Measurements from ENCODE around the gene PTPN23. TPM values are rescaled to one million over a fixed set of nuclear protein-coding genes. Genes with fewer than 3 reads are reported as not detected.
A peak's percentile ranks its signal among the peaks of the same experiment; 100 is the strongest.

The PTPN23 gene
- total and polyA plus RNA-seq, 4 donors: 20.4 to 52.3 (median 24.2) TPM

DNA sequence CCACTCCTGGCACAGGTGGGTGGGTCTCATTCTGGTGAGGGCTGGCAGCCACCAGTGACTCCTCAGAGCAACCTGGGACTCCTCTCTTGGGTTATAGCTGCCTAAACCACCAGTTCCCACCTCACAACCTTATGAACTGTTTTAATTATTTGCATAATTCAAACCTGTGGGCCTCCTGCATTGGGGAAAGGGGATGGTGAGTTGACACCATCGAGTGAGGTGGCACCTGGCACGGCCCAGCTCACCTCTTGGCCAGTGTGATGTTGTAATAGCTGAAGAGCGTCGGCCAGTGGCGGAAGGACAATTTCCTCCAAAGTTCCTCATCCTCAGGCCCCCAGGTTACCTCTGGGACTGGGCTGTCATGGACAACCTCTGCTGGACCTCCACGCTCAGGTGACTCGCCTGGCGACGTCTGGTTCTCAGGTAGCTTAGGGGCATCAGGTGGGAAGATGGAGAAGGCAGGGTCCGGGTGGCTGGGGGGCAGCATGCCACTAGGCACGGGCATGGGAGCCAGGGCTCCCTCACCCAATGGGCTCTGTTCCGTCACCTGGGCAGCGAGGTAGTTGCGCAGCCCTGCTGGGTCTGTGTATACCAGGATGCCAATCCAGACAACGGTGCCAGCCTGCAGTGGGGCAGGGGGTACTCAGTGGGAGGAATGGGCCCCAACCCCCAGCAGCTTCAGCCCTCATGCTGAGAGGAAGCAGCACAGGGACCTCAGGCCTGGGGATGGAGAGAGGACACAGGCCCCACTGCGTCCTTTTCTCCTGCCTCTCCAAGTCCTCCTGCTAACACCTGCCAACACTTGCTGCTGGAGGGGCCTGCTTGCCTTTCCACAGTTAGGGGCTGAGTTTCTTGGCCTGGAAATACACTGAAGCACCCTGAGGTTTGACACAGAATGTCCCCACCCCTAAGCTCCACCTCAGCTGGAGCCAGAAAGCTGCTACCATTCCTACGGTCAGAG lies 38.5 kb downstream of the PTPN23 start:
- DNase-seq: no peak
- no peaks in the 10 kb centered on the region for H3K9me3 ChIP-seq (ENCODE audit: control insufficient read depth in 4 of 4, insufficient read depth in 3 of 4, low read length in 3 of 4)
- 87 to 91% methylated on average over 17 of the region's 17 CpGs for WGBS, 2 donors
- no peaks in the 10 kb centered on the region for H3K27me3 ChIP-seq (ENCODE audit: control insufficient read depth in 3 of 3, insufficient read depth in 3 of 3, low read length in 2 of 3)
- H3K27ac ChIP-seq (ENCODE audit: low read depth in 1 of 2, low read length in 1 of 2): no peak overlapping the region
- no peak for ATAC-seq (ENCODE audit: insufficient read depth, low FRiP score)
- no peak overlapping the region for H3K9ac ChIP-seq (ENCODE audit: insufficient read depth in 1 of 2, low read length in 2 of 2)
- TF ChIP-seq, protein P1, sequence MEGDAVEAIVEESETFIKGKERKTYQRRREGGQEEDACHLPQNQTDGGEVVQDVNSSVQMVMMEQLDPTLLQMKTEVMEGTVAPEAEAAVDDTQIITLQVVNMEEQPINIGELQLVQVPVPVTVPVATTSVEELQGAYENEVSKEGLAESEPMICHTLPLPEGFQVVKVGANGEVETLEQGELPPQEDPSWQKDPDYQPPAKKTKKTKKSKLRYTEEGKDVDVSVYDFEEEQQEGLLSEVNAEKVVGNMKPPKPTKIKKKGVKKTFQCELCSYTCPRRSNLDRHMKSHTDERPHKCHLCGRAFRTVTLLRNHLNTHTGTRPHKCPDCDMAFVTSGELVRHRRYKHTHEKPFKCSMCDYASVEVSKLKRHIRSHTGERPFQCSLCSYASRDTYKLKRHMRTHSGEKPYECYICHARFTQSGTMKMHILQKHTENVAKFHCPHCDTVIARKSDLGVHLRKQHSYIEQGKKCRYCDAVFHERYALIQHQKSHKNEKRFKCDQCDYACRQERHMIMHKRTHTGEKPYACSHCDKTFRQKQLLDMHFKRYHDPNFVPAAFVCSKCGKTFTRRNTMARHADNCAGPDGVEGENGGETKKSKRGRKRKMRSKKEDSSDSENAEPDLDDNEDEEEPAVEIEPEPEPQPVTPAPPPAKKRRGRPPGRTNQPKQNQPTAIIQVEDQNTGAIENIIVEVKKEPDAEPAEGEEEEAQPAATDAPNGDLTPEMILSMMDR (IDR thresholded peaks at IDR 0.05; ENCODE audit: control extremely low read depth, extremely low read depth): no peak
- H3K36me3 ChIP-seq (ENCODE audit: control insufficient read depth in 4 of 4, insufficient read depth in 4 of 4, low read length in 4 of 4): peaks cover 0 to 47% (median 11%) of the 10 kb centered on the region in 4 donors
- H3K4me1 ChIP-seq (ENCODE audit: control insufficient read depth in 5 of 5, insufficient read depth in 5 of 5, low read length in 5 of 5): peaks cover 0 to 6% (median 5%) of the 10 kb centered on the region in 5 donors
- no peak overlapping the region for H3K4me3 ChIP-seq

DNA sequence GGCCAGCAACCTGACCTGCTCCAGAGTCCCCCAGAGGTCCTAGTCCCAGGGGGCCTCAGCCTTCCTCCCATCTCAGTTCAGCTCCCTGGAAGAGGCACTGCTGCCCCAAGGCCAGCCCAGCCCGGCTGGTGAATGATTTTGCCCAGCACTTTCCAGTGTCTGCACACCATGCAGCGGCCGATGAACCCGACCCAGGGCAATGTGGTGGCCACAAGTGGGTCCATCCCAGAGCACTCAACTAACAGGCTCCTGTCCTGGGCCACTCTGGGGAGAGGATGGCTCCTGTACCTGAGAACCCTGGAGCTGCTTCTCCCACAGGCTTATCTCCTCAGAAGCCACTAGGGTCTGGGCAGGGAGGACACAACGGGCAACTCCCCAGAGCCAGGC lies 39.2 kb downstream of the PTPN23 start:
- Histone ChIP-seq H3K4me1 (ENCODE audit: control insufficient read depth in 5 of 5, insufficient read depth in 5 of 5, low read length in 5 of 5) (peaks cover 0 to 6% (median 5%) of the 10 kb centered on the region in 5 donors), H3K9ac (ENCODE audit: insufficient read depth in 1 of 2, low read length in 2 of 2) (no peak overlapping the region), H3K27me3 (ENCODE audit: control insufficient read depth in 3 of 3, insufficient read depth in 3 of 3, low read length in 2 of 3) (no peaks in the 10 kb centered on the region), H3K4me3 (no peak overlapping the region), H3K27ac (ENCODE audit: low read depth in 1 of 2, low read length in 1 of 2) (no peak overlapping the region), H3K36me3 (ENCODE audit: control insufficient read depth in 4 of 4, insufficient read depth in 4 of 4, low read length in 4 of 4) (peaks cover 0 to 42% (median 14%) of the 10 kb centered on the region in 4 donors), H3K9me3 (ENCODE audit: control insufficient read depth in 4 of 4, insufficient read depth in 3 of 4, low read length in 3 of 4) (no peaks in the 10 kb centered on the region)
- ATAC-seq (ENCODE audit: insufficient read depth, low FRiP score): no peak
- TF ChIP-seq, protein P1 (IDR thresholded peaks at IDR 0.05; ENCODE audit: control extremely low read depth, extremely low read depth): no peak
- no peak for DNase-seq
- WGBS, 2 donors: 94 to 96% methylated on average over 5 of the region's 5 CpGs

DNA sequence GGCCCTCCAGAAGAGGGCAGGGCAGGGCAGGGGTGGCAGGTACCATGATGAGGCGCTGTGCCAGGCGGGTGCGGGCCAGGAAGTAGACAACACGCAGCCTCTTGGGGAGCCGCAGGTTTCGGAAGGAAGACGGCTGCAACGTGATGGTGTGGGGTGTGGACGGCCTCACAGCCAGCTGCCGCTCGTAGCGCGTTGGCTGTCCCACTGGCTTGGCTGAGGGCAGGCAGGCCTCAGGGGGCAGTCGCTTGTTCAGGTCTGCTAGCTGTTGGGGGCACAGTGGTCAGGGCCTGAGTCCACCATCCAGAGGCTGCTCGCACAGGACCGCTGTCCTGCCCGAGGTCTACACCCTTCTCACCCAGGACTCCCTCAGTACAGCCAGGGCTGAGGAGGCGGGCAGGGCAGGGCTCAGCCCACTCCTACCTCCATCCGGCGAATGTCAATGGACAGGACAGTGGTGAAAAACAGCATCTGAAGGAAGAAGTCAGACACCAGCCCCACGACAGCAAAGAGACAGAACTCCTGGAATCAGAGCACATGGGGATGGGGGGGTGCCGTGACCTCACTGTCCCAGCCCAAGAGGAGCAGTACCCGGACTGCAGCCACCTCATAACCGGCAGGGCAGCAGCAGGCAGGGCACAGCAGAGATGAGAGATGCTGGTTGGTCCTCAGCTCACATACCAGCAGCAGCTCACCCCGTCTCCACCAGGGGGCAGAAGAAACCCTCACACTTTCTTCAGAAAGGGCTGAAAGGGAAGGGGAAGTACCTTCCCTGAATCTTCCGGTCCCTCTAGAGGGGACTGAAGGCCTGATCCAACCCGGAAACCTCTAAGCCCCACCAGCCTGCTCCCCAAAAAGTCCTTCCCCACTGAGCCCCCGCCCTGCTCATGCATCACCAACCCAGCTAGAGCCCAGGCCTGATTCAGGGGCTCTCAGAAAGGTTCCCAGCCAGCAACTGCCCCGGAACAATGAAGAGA lies 40.0 kb downstream of the PTPN23 start:
- no peak overlapping the region for H3K4me3 ChIP-seq
- peak overlapping the region; percentile 4 to 47 for H3K27ac ChIP-seq (ENCODE audit: low read depth in 1 of 2, low read length in 1 of 2)
- no peaks in the 10 kb centered on the region for H3K27me3 ChIP-seq (ENCODE audit: control insufficient read depth in 3 of 3, insufficient read depth in 3 of 3, low read length in 2 of 3)
- 71 to 72% methylated on average over 29 of the region's 29 CpGs for WGBS, 2 donors
- peak; percentile 84 for ATAC-seq (ENCODE audit: insufficient read depth, low FRiP score)
- H3K9me3 ChIP-seq (ENCODE audit: control insufficient read depth in 4 of 4, insufficient read depth in 3 of 4, low read length in 3 of 4): peaks cover 0 to under 1% (median 0%) of the 10 kb centered on the region in 4 donors
- peak; percentile 87 to 88 (median 88) for DNase-seq
- H3K36me3 ChIP-seq (ENCODE audit: control insufficient read depth in 4 of 4, insufficient read depth in 4 of 4, low read length in 4 of 4): peaks cover 0 to 42% (median 17%) of the 10 kb centered on the region in 4 donors
- H3K4me1 ChIP-seq (ENCODE audit: control insufficient read depth in 5 of 5, insufficient read depth in 5 of 5, low read length in 5 of 5): peaks cover 0 to 6% (median 5%) of the 10 kb centered on the region in 5 donors
- TF ChIP-seq, protein P1 (IDR thresholded peaks at IDR 0.05; ENCODE audit: control extremely low read depth, extremely low read depth): peak; percentile 83
- H3K9ac ChIP-seq (ENCODE audit: insufficient read depth in 1 of 2, low read length in 2 of 2): no peak overlapping the region
